ENCODE results near the gene CDC42BPB. TPM values are rescaled to one million over a fixed set of nuclear protein-coding genes. Genes with fewer than 3 reads are reported as not detected.
A peak's percentile ranks its signal among the peaks of the same experiment; 100 is the strongest.

The CDC42BPB gene
- total and polyA plus RNA-seq, 2 of the 13 experiments (the other 11 are each of a cell fraction or from before 2014, with no cell fraction given): 19.7 to 32.3 TPM

DNA sequence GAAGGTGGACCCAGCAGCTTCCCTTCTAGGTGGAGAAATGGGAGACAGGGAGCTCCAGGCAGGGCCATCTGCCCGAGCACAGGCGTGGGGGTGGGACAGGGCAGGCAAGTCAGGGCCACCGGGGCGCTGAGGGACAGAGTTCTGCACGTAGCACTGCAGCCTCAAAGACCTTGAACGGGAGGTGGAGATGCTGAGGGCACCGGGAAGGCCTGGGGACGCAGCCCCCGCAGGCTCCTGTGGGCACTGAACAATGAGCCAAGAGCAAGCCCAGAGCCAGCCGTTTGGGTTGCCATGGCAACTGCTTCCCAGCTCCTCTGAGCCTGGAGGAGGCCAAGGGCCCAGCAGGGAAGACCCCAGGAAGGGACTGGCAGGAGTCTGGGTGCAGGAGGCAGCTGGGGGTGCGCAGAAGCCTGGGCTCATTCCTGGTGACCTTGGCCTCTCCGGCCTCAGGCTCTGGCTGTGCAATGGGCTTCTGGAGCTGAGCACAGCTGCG is 30.0 kb upstream of the CDC42BPB start (continued):
- TF ChIP-seq DMTF1 (CRISPR knock-in tag; IDR thresholded peaks at IDR 0.05): no peak
- TF ChIP-seq ATF6 (CRISPR knock-in tag; conservative IDR thresholded peaks at IDR 0.05): no peak
- no peak for TF ChIP-seq ZNF800 (CRISPR knock-in tag; IDR thresholded peaks at IDR 0.05)
- TF ChIP-seq AKNA (CRISPR knock-in tag; IDR thresholded peaks at IDR 0.05; ENCODE audit: borderline replicate concordance): no peak
- no peak for TF ChIP-seq ZFYVE20 (CRISPR knock-in tag; IDR thresholded peaks at IDR 0.05; ENCODE audit: borderline replicate concordance, low read depth)
- no peak for TF ChIP-seq ZNF10 (CRISPR knock-in tag; IDR thresholded peaks at IDR 0.05; ENCODE audit: borderline replicate concordance, low read depth)
- TF ChIP-seq SP1 (IDR thresholded peaks at IDR 0.05): no peak
- no peak for TF ChIP-seq SP1 (CRISPR knock-in tag; IDR thresholded peaks at IDR 0.05)
- TF ChIP-seq RARA (CRISPR knock-in tag; IDR thresholded peaks at IDR 0.05): peak; percentile 50; the same call in 1 of the 2 replicates
- no peak for TF ChIP-seq ZNF33A (CRISPR knock-in tag; IDR thresholded peaks at IDR 0.05; ENCODE audit: borderline replicate concordance)
- TF ChIP-seq, protein P1, sequence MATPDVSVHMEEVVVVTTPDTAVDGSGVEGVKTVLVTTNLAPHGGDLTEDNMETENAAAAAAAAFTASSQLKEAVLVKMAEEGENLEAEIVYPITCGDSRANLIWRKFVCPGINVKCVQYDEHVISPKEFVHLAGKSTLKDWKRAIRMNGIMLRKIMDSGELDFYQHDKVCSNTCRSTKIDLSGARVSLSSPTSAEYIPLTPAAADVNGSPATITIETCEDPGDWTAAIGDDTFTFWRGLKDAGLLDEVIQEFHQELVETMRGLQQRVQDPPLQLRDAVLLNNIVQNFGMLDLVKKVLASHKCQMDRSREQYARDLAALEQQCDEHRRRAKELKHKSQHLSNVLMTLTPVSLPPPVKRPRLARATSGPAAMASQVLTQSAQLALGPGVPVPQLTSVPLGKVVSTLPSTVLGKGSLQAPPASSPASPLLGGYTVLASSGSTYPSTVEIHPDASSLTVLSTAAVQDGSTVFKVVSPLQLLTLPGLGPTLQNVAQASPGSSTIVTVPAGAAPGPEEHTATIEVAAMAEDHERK (CRISPR knock-in tag; IDR thresholded peaks at IDR 0.05; ENCODE audit: low read depth): no peak
- TF ChIP-seq STAT5B (CRISPR knock-in tag; IDR thresholded peaks at IDR 0.05): no peak
- TF ChIP-seq, protein P2, sequence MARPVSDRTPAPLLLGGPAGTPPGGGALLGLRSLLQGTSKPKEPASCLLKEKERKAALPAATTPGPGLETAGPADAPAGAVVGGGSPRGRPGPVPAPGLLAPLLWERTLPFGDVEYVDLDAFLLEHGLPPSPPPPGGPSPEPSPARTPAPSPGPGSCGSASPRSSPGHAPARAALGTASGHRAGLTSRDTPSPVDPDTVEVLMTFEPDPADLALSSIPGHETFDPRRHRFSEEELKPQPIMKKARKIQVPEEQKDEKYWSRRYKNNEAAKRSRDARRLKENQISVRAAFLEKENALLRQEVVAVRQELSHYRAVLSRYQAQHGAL (CRISPR knock-in tag; IDR thresholded peaks at IDR 0.05; ENCODE audit: not compliant biosample characterization): no peak
- 0 out of 2 replicates have a peak, but pooled peaks have one; percentile 52 for TF ChIP-seq ZNF431 (CRISPR knock-in tag; IDR thresholded peaks at IDR 0.05; ENCODE audit: borderline replicate concordance, low read depth)
- no peak for TF ChIP-seq SMARCC2 (IDR thresholded peaks at IDR 0.05)
